B cell (primary cell): ENCODE measurements around the gene KCNK7.

Source experiments
- CTCF ChIP-seq: fragments of 200-600 bp; IDR thresholded peaks from one replicate; pipeline ENCODE4 v1.8.0; 2022; ENCODE audit warnings: antibody characterized with exemption, mild to moderate bottlenecking
- EZH2 ChIP-seq: IDR thresholded peaks from 2 replicates; pipeline ENCODE4 v1.6.1; 2012; ENCODE audit warnings: borderline replicate concordance, low read depth, mild to moderate bottlenecking, moderate library complexity, low read length; ENCODE audit not compliant: insufficient read depth, poor library complexity, severe bottlenecking

- TF ChIP-seq CTCF (no peak), EZH2 (no peak)
Observed at GRCh38 chr11:65554842-65555430, 40.7 kb downstream of the KCNK7 start.
